HepG2 (cell line): ENCODE measurements around the gene RTN1. TPM values are rescaled to one million over a fixed set of nuclear protein-coding genes. Genes with fewer than 3 reads are reported as not detected.

Experiments
- ATAC-seq: fragments of 200-7000 bp; cut with Tn5 transposase; 3 replicates; pipeline ENCODE4 v1.9.1; 2020; ENCODE audit warnings: mild to moderate bottlenecking, moderate library complexity
- BruUV-seq: library from RNA; stranded (reverse); fragments of 400-500 nt; replicated peaks from 2 replicates; lab custom pipeline; 2021; lab: Mats Ljungman, UMichigan
- CTCF ChIA-PET: fragments of 300-600 bp; formaldehyde crosslinking; extraction: SDS; loops from one replicate; lab custom pipeline; 2021; ENCODE audit warnings: low total read pairs, inconsistent platforms, low intra/inter-chr PET ratio; lab: Yijun Ruan, JAX
- POLR2A ChIA-PET: fragments of 350-600 bp; sonication (Branson Sonifier 250); formaldehyde crosslinking; loops from one replicate; lab custom pipeline; 2020; ENCODE audit warnings: antibody characterized with exemption, inconsistent platforms; lab: Yijun Ruan, JAX
- DNase-seq: peaks from one replicate; pipeline ENCODE4 v3.0.0-alpha.2; 2015; ENCODE audit warnings: low spot score
- FAIRE-seq: peaks from 3 replicates; lab custom pipeline; 2011; peaks lifted over from hg19 to GRCh38; lab: Jason Lieb, UNC
- H2AFZ ChIP-seq: one replicate; pipeline ENCODE4 v1.6.1; 2011; ENCODE audit warnings: low read length, inconsistent platforms
- H3K27ac ChIP-seq: fragments of 300-600 bp; 3 replicates; pipeline ENCODE4 v1.8.0; 2011; ENCODE audit warnings: mixed run types, mild to moderate bottlenecking, mixed read lengths, low read length, inconsistent platforms; ENCODE audit not compliant: insufficient read depth; ENCODE audit errors: extremely low read length
- H3K27me3 ChIP-seq, 2 experiments: fragments of 200-600 bp in 1 of 2; 2 replicates in 1 of 2; 3 replicates in 1 of 2; pipeline versions ENCODE4 v1.6.0 to v1.8.0; 2011; ENCODE audit warnings: low read length in 2 of 2, mild to moderate bottlenecking in 2 of 2, moderate library complexity in 2 of 2, inconsistent platforms in 1 of 2; ENCODE audit not compliant: insufficient read depth in 2 of 2, control insufficient read depth in 1 of 2
- H3K36me3 ChIP-seq, 2 experiments: fragments of 200-600 bp in 1 of 2; replicated peaks in 1 of 2; 2 replicates in 1 of 2; 3 replicates in 1 of 2; pipeline versions ENCODE4 v1.5.1 to v1.8.0; 2011; ENCODE audit warnings: low read length in 2 of 2, inconsistent platforms in 1 of 2; ENCODE audit not compliant: insufficient read depth in 2 of 2, control insufficient read depth in 1 of 2
- H3K4me1 ChIP-seq: 2 replicates; pipeline ENCODE4 v1.5.1; 2012; ENCODE audit warnings: low read length, inconsistent platforms; ENCODE audit not compliant: insufficient read depth
- H3K4me2 ChIP-seq: 2 replicates; pipeline ENCODE4 v1.6.0; 2011; ENCODE audit warnings: low read depth, low read length, inconsistent platforms
- H3K4me3 ChIP-seq, 3 experiments: fragments of 200-600 bp in 1 of 3; sonication (generic), shearing (Covaris generic) in 1 of 3; replicated peaks in 1 of 3; 2 replicates each; pipeline ENCODE4 v1.5.1; 2011 to 2016; ENCODE audit warnings: low read length in 3 of 3, inconsistent platforms in 2 of 3, low read depth in 2 of 3, mild to moderate bottlenecking in 2 of 3, control low read depth in 1 of 3, mixed read lengths in 1 of 3; ENCODE audit not compliant: insufficient read depth in 1 of 3
- H3K79me2 ChIP-seq: one replicate; pipeline ENCODE4 v1.6.1; 2011; ENCODE audit warnings: low read length, inconsistent platforms; ENCODE audit not compliant: insufficient read depth
- H3K9ac ChIP-seq: 2 replicates; pipeline ENCODE4 v1.6.0; 2011; ENCODE audit warnings: mild to moderate bottlenecking, low read depth, low read length, inconsistent platforms; ENCODE audit not compliant: insufficient read depth
- H3K9me3 ChIP-seq: 2 replicates; pipeline ENCODE4 v1.5.1; 2012; ENCODE audit warnings: mild to moderate bottlenecking, low read length
- H4K20me1 ChIP-seq: 2 replicates; pipeline ENCODE4 v1.6.0; 2011; ENCODE audit warnings: inconsistent platforms, mild to moderate bottlenecking, low read length, moderate library complexity; ENCODE audit not compliant: insufficient read depth
- ETV6 ChIP-seq: sonication (generic); formaldehyde crosslinking; conservative IDR thresholded peaks from 2 replicates; pipeline ENCODE4 v1.4.0; 2020; ENCODE audit warnings: missing genetic modification reagents
- GPN1 ChIP-seq: sonication (generic); formaldehyde crosslinking; IDR thresholded peaks from 2 replicates; pipeline ENCODE4 v1.5.1; 2020; ENCODE audit warnings: missing genetic modification reagents, borderline replicate concordance
- MAFK ChIP-seq, 2 experiments: IDR thresholded peaks in 1 of 2; conservative IDR thresholded peaks in 1 of 2; 2 replicates each; pipeline ENCODE4 v1.6.1; 2011; ENCODE audit warnings: improper control_type of control experiment in 2 of 2, low read length in 2 of 2
- MYNN ChIP-seq: sonication (generic); formaldehyde crosslinking; IDR thresholded peaks from 2 replicates; pipeline ENCODE4 v1.4.0; 2020; ENCODE audit warnings: mild to moderate bottlenecking, low read depth, missing genetic modification reagents
- SMARCE1 ChIP-seq: fragments of 450-650 bp; IDR thresholded peaks from 2 replicates; pipeline ENCODE4 v1.6.1; 2017; ENCODE audit warnings: borderline replicate concordance
- SMC3 ChIP-seq: IDR thresholded peaks from 2 replicates; pipeline ENCODE4 v1.6.1; 2011; ENCODE audit warnings: low read length, improper control_type of control experiment
- THAP8 ChIP-seq: sonication (generic); formaldehyde crosslinking; IDR thresholded peaks from 2 replicates; pipeline ENCODE4 v1.5.1; 2020; ENCODE audit warnings: missing genetic modification reagents, mild to moderate bottlenecking, borderline replicate concordance
- ZBTB26 ChIP-seq: IDR thresholded peaks from 2 replicates; pipeline ENCODE4 v1.6.1; 2016; ENCODE audit warnings: missing compliant biosample characterization, missing genetic modification reagents, borderline replicate concordance
- ZFP1 ChIP-seq: IDR thresholded peaks from 2 replicates; pipeline ENCODE4 v1.6.1; 2016
- ZFP91 ChIP-seq: sonication (generic); formaldehyde crosslinking; IDR thresholded peaks from 2 replicates; pipeline ENCODE4 v1.9.0; 2022; ENCODE audit warnings: missing genetic modification reagents, mild to moderate bottlenecking, borderline replicate concordance
- ZKSCAN5 ChIP-seq: sonication (generic); formaldehyde crosslinking; IDR thresholded peaks from 2 replicates; pipeline ENCODE4 v1.5.1; 2020; ENCODE audit warnings: mild to moderate bottlenecking, missing genetic modification reagents
- ZNF234 ChIP-seq: sonication (generic); formaldehyde crosslinking; conservative IDR thresholded peaks from 2 replicates; pipeline ENCODE4 v1.5.1; 2020; ENCODE audit warnings: mild to moderate bottlenecking, missing genetic modification reagents
- ZNF513 ChIP-seq: sonication (generic); formaldehyde crosslinking; conservative IDR thresholded peaks from 2 replicates; pipeline ENCODE4 v1.5.0; 2020; ENCODE audit warnings: missing genetic modification reagents
- ZNF670 ChIP-seq: sonication (generic); formaldehyde crosslinking; IDR thresholded peaks from 2 replicates; pipeline ENCODE4 v1.8.0; 2022; ENCODE audit warnings: mild to moderate bottlenecking, missing genetic modification reagents, borderline replicate concordance
- ZNF691 ChIP-seq: sonication (generic); formaldehyde crosslinking; IDR thresholded peaks from 2 replicates; pipeline ENCODE4 v1.4.0; 2020; ENCODE audit warnings: missing genetic modification reagents, low read depth, mild to moderate bottlenecking, borderline replicate concordance
- ZNF737 ChIP-seq: sonication (generic); formaldehyde crosslinking; IDR thresholded peaks from 2 replicates; pipeline ENCODE4 v1.5.0; 2020; ENCODE audit warnings: missing genetic modification reagents, mild to moderate bottlenecking, borderline replicate concordance
- WGBS: methylation state at CpG from one replicate; pipeline ENCODE4 v1.1.6; 2017; ENCODE audit warnings: low lambda C conversion rate; 5-methylcytosine and 5-hydroxymethylcytosine counted together
- in situ Hi-C: cut with HindIII; loops from 2 replicates; pipeline ENCODE4 v1.10.0; 2017; ENCODE audit warnings: low pct_unique_long_range_greater_than_20kb; ENCODE audit not compliant: extremely low pct_ligation_motif_present
- intact Hi-C: fragments of 100-400 bp; cut with micrococcal nuclease; formaldehyde crosslinking; loops from one replicate; pipeline ENCODE4 v1.10.0; 2022; ENCODE audit not compliant: unreplicated experiment
- polyA plus RNA-seq, 8 experiments: library from polyadenylated mRNA; depleted of rRNA in 3 of 8; stranded (reverse) in 7 of 8; unstranded in 1 of 8; fragments of >200 nt; fragmentation: Illumina TruSeq in 4 of 8; extraction: Trizol in 4 of 8; gene quantifications; 2 replicates each; pipeline versions ENCODE4 v1.2.1 to v1.2.3, GENCODE V29; 2011 to 2016; ENCODE audit warnings: low read depth in 4 of 8, missing spikeins in 1 of 8, mixed read lengths in 1 of 8; ENCODE audit not compliant: insufficient read depth in 1 of 8
- total RNA-seq, 5 experiments: library from RNA; depleted of rRNA; stranded (reverse); fragments of >200 nt; fragmentation: Illumina TruSeq; extraction: Trizol; gene quantifications; 2 replicates each; pipeline ENCODE4 v1.2.3, GENCODE V29; 2016; ENCODE audit warnings: low read depth in 1 of 5

The RTN1 gene
- total and polyA plus RNA-seq, 2 of the 13 experiments (the other 11 are each of a cell fraction or from before 2014, with no cell fraction given): 0.04 to 0.18 TPM

- TF ChIP-seq ZNF670 (CRISPR knock-in tag): no peak
- no peak for TF ChIP-seq GPN1
- TF ChIP-seq ZNF513 (CRISPR knock-in tag): no peak
- TF ChIP-seq MYNN: no peak
Observed at GRCh38 chr14:59690426-59690825, 180.2 kb downstream of the RTN1 start (continued).

- 60% methylated on average over 5 of the region's 8 CpGs for WGBS
- DNase-seq (peak; percentile 20), FAIRE-seq (peak; percentile 82), ATAC-seq (peak; percentile 99)
- POLR2A ChIA-PET: no interaction called here
- Histone ChIP-seq H3K4me2 (no peak overlapping the region), H3K27ac (no peak overlapping the region), H3K36me3 (no peaks in the 10 kb centered on the region), H4K20me1 (no peaks in the 10 kb centered on the region), H3K79me2 (no peaks in the 10 kb centered on the region), H3K4me1 (no peaks in the 10 kb centered on the region), H3K4me3 (no peak overlapping the region), H3K9me3 (no peaks in the 10 kb centered on the region; the same call in 1 of the 2 replicates), H3K9ac (no peak overlapping the region), H2AFZ (no peak overlapping the region), H3K27me3 (no peaks in the 10 kb centered on the region; a peak in 1 of 5 replicates)
- BruUV-seq: no TSS peak
- CTCF ChIA-PET: no interaction called here
- in situ Hi-C loops (no loop called here), intact Hi-C loops (loop anchor here (1.0 kb wide), 1 partner anchor 56 kb away; no protein-coding TSS in a partner anchor)
- no peak for TF ChIP-seq SMARCE1
- no peak for TF ChIP-seq ZFP91
- TF ChIP-seq ZNF234: no peak
- TF ChIP-seq ZNF737 (CRISPR knock-in tag): no peak
- peak; percentile 89; the same call in 1 of the 2 replicates for TF ChIP-seq ZFP1
- no peak for TF ChIP-seq ETV6 (CRISPR knock-in tag)
- peak; percentile 42; the same call in 1 of the 2 replicates for TF ChIP-seq SMC3
- TF ChIP-seq ZKSCAN5 (CRISPR knock-in tag): no peak
- peak; percentile 13 to 41; a peak in 2 of 4 replicates for TF ChIP-seq MAFK (conservative IDR thresholded peaks at IDR 0.05 in 1 of 2, IDR thresholded peaks at IDR 0.05 in 1 of 2; ENCODE audit: low read length in 2 of 2)
- no peak for TF ChIP-seq ZNF691 (CRISPR knock-in tag)
- TF ChIP-seq ZBTB26 (CRISPR knock-in tag): no peak
- TF ChIP-seq THAP8 (CRISPR knock-in tag): no peak
Observed at GRCh38 chr14:59688224-59689170, 182.1 kb downstream of the RTN1 start.
